Measurements from ENCODE around the gene MICAL2.

GRCh38 chr11:12073436-12073835, 37.0 kb upstream of the MICAL2 start:
- TF ChIP-seq FOXP2 (optimal IDR thresholded peaks at IDR 0.05; ENCODE audit: control extremely low read depth, extremely low read length, insufficient read depth) = no peak
- TF ChIP-seq POLR2AphosphoS5 (IDR thresholded peaks at IDR 0.05; ENCODE audit: borderline replicate concordance, low read depth, low read length) = no peak
- TF ChIP-seq EZH2 (IDR thresholded peaks at IDR 0.05) = no peak
